Choroid plexus epithelial cell (primary cell): ENCODE data around the gene GCNT2.

Experiments used
- DNase-seq: peaks from one replicate; pipeline ENCODE4 v3.0.0-alpha.2; 2010; ENCODE audit warnings: low read depth
- H3K4me3 ChIP-seq: 2 replicates; pipeline ENCODE4 v1.5.1; 2011; ENCODE audit warnings: low read depth, mild to moderate bottlenecking, control low read depth, low read length, moderate library complexity
- CTCF ChIP-seq: conservative IDR thresholded peaks from 2 replicates; pipeline ENCODE4 v1.5.1; 2011; ENCODE audit warnings: low read depth, mild to moderate bottlenecking, control low read depth, inconsistent platforms, low read length, moderate library complexity

The GCNT2 gene

GRCh38 chr6:10535193-10535592 is 14.0 kb downstream of the GCNT2 start:
- no peak for TF ChIP-seq CTCF
- H3K4me3 ChIP-seq = no peak overlapping the region
- DNase-seq = no peak

GRCh38 chr6:10537726-10538125 is 16.6 kb downstream of the GCNT2 start:
- no peak for DNase-seq
- no peak for TF ChIP-seq CTCF
- H3K4me3 ChIP-seq = no peak overlapping the region

GRCh38 chr6:10540073-10540746 is 19.1 kb downstream of the GCNT2 start:
- no peak overlapping the region for H3K4me3 ChIP-seq
- DNase-seq = no peak
- no peak for TF ChIP-seq CTCF

GRCh38 chr6:10541591-10541990 is 20.4 kb downstream of the GCNT2 start:
- no peak overlapping the region for H3K4me3 ChIP-seq
- TF ChIP-seq CTCF = no peak
- no peak for DNase-seq

GRCh38 chr6:10542213-10542612 is 21.1 kb downstream of the GCNT2 start:
- H3K4me3 ChIP-seq = no peak overlapping the region
- TF ChIP-seq CTCF = no peak
- DNase-seq = no peak

- DNase-seq = no peak
Observed at GRCh38 chr6:10543488-10543887, 22.3 kb downstream of the GCNT2 start.

More at GRCh38 chr6:10543488-10543887, 22.3 kb downstream of the GCNT2 start:
- TF ChIP-seq CTCF = no peak
- H3K4me3 ChIP-seq = no peak overlapping the region
